Epithelial cell of esophagus (primary cell): ENCODE measurements around the gene DCAF10.
"Not testable (repeated sequence)": the region's sequence is repeated elsewhere in the genome, so short reads cannot be mapped to it uniquely, and the experiment has no call there.

ENCODE experiments used
- DNase-seq: peaks from one replicate; pipeline ENCODE4 v3.0.0; 2010; ENCODE audit warnings: low read depth
- H3K4me3 ChIP-seq: 2 replicates; pipeline ENCODE4 v1.5.1; 2011; ENCODE audit warnings: mild to moderate bottlenecking, low read length, control low read depth
- CTCF ChIP-seq: IDR thresholded peaks from 2 replicates; pipeline ENCODE4 v1.5.1; 2011; ENCODE audit warnings: low read depth, mild to moderate bottlenecking, low read length, control low read depth, inconsistent platforms; ENCODE audit not compliant: insufficient read depth; ENCODE audit errors: missing control alignments

The DCAF10 gene

GRCh38 chr9:37800631-37801286 lies at the start of gene DCAF10:
TSS of gene DCAF10 (plus strand) at chr9:37800797. CDS start at chr9:37800867, 70 bp downstream.
- peak; percentile 90 for DNase-seq
- H3K4me3 ChIP-seq = peak within 1 kb of the TSS; percentile 74
- TF ChIP-seq CTCF = peak; percentile 9

GRCh38 chr9:37751186-37751585 lies 49.4 kb upstream of the DCAF10 start:
- DNase-seq = no peak
- TF ChIP-seq CTCF = no peak

GRCh38 chr9:37751704-37752103 lies 48.9 kb upstream of the DCAF10 start:
- not testable (repeated sequence) for DNase-seq, H3K4me3 ChIP-seq

More at GRCh38 chr9:37751186-37751585, 49.4 kb upstream of the DCAF10 start:
- no peak overlapping the region for H3K4me3 ChIP-seq

GRCh38 chr9:37752112-37752511 lies 48.5 kb upstream of the DCAF10 start:
- DNase-seq, H3K4me3 ChIP-seq: not testable (repeated sequence)

GRCh38 chr9:37752642-37753488 lies 47.7 kb upstream of the DCAF10 start:
- TF ChIP-seq CTCF = no peak
- no peak for DNase-seq
- H3K4me3 ChIP-seq = peak overlapping the region; percentile 97

GRCh38 chr9:37753489-37754190 lies 47.0 kb upstream of the DCAF10 start, which contains the start of gene TRMT10B:
TSS of gene TRMT10B (plus strand) at chr9:37753805. CDS start at chr9:37761932, 8,127 bp downstream.
- peak within 1 kb of the TSS; percentile 97 for H3K4me3 ChIP-seq
- peak; percentile 69 for DNase-seq
- TF ChIP-seq CTCF = no peak

- no peak for TF ChIP-seq CTCF
- H3K4me3 ChIP-seq = no peak overlapping the region
Observed at GRCh38 chr9:37758747-37759146, 41.9 kb upstream of the DCAF10 start.

More at GRCh38 chr9:37758747-37759146, 41.9 kb upstream of the DCAF10 start:
- DNase-seq = no peak
